Measurements from ENCODE around the gene STRAP.

DNA sequence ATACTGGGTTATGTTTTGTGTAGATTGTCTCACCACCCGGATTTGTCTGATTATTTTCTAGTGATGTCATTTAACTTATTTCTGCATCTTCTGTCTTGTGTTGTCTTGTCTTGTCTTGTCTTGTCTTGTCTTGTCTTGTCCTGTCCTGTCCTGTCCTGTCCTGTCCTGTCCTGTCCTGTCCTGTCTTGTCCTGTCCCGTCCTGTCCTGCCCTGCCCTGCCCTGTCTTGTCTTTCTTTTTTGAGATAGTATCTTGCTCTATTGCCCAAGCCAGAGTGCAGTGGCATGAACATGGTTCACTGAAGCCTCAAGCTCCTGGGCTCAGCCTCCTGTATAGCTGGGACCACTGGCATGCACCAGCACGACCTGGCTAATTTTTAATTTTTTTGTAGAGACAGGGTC lies 54.6 kb downstream of the STRAP start:
- TF ChIP-seq POLR2AphosphoS5 (IDR thresholded peaks at IDR 0.05; ENCODE audit: low read depth, low read length), result no peak
- no peak for TF ChIP-seq SIN3A (IDR thresholded peaks at IDR 0.05; ENCODE audit: borderline replicate concordance, insufficient read depth, low read length)
